Amygdala (tissue), 56 donors: Measurements from ENCODE around the gene SMG1.
A peak's percentile ranks its signal among the peaks of the same experiment; 100 is the strongest.
"Not testable (repeated sequence)": the region's sequence is repeated elsewhere in the genome, so short reads cannot be mapped to it uniquely, and the experiment has no call there.

ENCODE experiments used
- DNase-seq, 56 donors: peaks; one replicate each; lab custom pipeline; 2025; lab: John Stamatoyannopoulos, UW

Gene SMG1

GRCh38 chr16:18802767-18803343, 123.4 kb downstream of the SMG1 start:
- DNase-seq, result no peak

- DNase-seq, result peak; percentile 87 to 100 (median 98)
Measured at GRCh38 chr16:18801145-18801972, 124.8 kb downstream of the SMG1 start, which contains the start of gene ARL6IP1. Gene ARL6IP1 (minus strand): TSS chr16:18801549. CDS start chr16:18801466, 83 bp downstream.

GRCh38 chr16:18800775-18801144, 125.4 kb downstream of the SMG1 start:
- peak in 5 of 56 donors; percentile 3 to 52 (median 39) for DNase-seq

- DNase-seq, result no peak
Measured at GRCh38 chr16:18800293-18800692, 125.9 kb downstream of the SMG1 start.

GRCh38 chr16:18799500-18799899, 126.7 kb downstream of the SMG1 start:
- DNase-seq, result no peak

GRCh38 chr16:18797746-18798145, 128.5 kb downstream of the SMG1 start:
- DNase-seq, result no peak

GRCh38 chr16:18796377-18796776, 129.8 kb downstream of the SMG1 start:
- DNase-seq, result no peak

- DNase-seq, result no peak
Measured at GRCh38 chr16:18792836-18793433, 133.3 kb downstream of the SMG1 start.

GRCh38 chr16:18789850-18790706, 136.1 kb downstream of the SMG1 start, which contains the start of gene RPS15A:
Gene RPS15A (minus strand): TSS chr16:18790334. CDS start chr16:18789113, 1,221 bp downstream.
- DNase-seq, result peak; percentile 63 to 96 (median 88)

- no peak for DNase-seq
Measured at GRCh38 chr16:18789515-18789849, 136.7 kb downstream of the SMG1 start.

- no peak for DNase-seq
Measured at GRCh38 chr16:18788828-18789514, 137.2 kb downstream of the SMG1 start.

GRCh38 chr16:18784917-18785623, 141.1 kb downstream of the SMG1 start:
- DNase-seq, result no peak

GRCh38 chr16:18783430-18784341, 142.5 kb downstream of the SMG1 start:
- DNase-seq, result no peak

GRCh38 chr16:18782697-18783429, 143.3 kb downstream of the SMG1 start:
- DNase-seq, result no peak

- DNase-seq, result not testable (repeated sequence)
Measured at GRCh38 chr16:18781232-18781631, 145.0 kb downstream of the SMG1 start.

GRCh38 chr16:18780460-18781026, 145.7 kb downstream of the SMG1 start:
- DNase-seq, result not testable (repeated sequence)

- not testable (repeated sequence) for DNase-seq
Measured at GRCh38 chr16:18777664-18778063, 148.5 kb downstream of the SMG1 start.
